ENCODE measurements around the gene TMEM150C. TPM values are rescaled to one million over a fixed set of nuclear protein-coding genes. Genes with fewer than 3 reads are reported as not detected.

TMEM150C gene
- polyA plus RNA-seq, 4 donors, result 25.3 to 30.1 (median 28.2) TPM

- DNase-seq (ENCODE audit: low read depth in 4 of 4, low spot score in 3 of 4), result no peak
Observed at GRCh38 chr4:82433791-82434190, 128.0 kb downstream of the TMEM150C start.

Other genes starting within 250 kb of the TMEM150C start
- gene HNRNPD, start 188.0 kb downstream of the TMEM150C start, polyA plus RNA-seq (ENCODE audit: insufficient read length in 4 of 4), result 100 to 1,000 TPM; 485 to 663 (median 624) TPM
- 100 to 1,000 TPM; 541 to 645 (median 606) TPM for gene HNRNPDL, start 131.5 kb downstream of the TMEM150C start, polyA plus RNA-seq (ENCODE audit: insufficient read length in 4 of 4)
- 10 to 100 TPM; 73.0 to 89.7 (median 84.5) TPM for gene ENOPH1, start 131.4 kb downstream of the TMEM150C start, polyA plus RNA-seq (ENCODE audit: insufficient read length in 4 of 4)
- gene SCD5, start 236.8 kb upstream of the TMEM150C start, polyA plus RNA-seq (ENCODE audit: insufficient read length in 4 of 4), result 10 to 100 TPM; 34.5 to 58.7 (median 45.7) TPM

Measured in right renal pelvis (tissue), 4 donors.